Right lobe of liver (tissue), 4 donors: ENCODE results near the gene PODXL2.

ENCODE experiments used
- POLR2A ChIP-seq: fragments of 450-650 bp; IDR thresholded peaks from one replicate; pipeline ENCODE4 v1.6.1; 2017; ENCODE audit warnings: antibody characterized with exemption, mild to moderate bottlenecking
- TF ChIP-seq, protein P1 (sequence below), 4 donors: fragments of 200-600 bp in 3 of 4; fragments of 450-650 bp in 1 of 4; IDR thresholded peaks; one replicate each; pipeline versions ENCODE4 v1.5.1 to v1.8.0; 2016 to 2022; ENCODE audit warnings: antibody characterized with exemption in 4 of 4, mild to moderate bottlenecking in 2 of 4
- donor health status: DM: no; HTN: no; CAD: no.
- donor health status: DM: no; HTN: no; CAD: no.
- donor health status: DM: no; HTN: yes; CAD: no.

DNA sequence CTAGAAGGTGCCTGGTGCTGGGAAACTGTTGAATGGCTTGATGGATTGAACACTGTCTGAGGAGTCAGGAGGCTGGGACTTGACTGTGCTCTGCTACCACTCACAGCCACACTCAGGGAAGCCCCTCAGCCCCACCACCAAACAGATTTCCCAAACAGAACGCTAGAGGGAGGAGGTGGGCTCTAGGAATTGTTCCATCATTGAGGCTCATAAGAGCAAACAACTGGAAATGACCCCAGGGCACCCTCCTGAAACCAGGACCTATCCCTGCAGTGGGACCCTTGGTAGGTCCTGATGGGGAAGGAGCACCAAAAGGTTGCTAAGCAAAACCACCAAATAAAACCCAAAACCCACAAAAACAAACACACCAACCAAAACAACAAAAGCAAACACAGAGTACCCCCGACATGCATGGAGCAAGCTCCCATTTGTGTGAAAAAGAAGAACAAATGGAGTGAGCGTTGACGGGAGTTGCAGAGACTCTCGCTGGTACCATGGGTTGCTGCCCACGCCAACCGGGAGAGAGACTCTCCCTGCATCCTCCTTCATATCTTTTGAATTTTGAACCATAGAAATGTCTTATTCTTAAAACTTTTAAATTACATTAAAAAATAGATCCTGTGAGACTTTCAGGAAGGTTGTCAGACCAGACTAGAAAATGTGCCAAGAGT lies 89.4 kb downstream of the PODXL2 start:
- TF ChIP-seq, protein P1, sequence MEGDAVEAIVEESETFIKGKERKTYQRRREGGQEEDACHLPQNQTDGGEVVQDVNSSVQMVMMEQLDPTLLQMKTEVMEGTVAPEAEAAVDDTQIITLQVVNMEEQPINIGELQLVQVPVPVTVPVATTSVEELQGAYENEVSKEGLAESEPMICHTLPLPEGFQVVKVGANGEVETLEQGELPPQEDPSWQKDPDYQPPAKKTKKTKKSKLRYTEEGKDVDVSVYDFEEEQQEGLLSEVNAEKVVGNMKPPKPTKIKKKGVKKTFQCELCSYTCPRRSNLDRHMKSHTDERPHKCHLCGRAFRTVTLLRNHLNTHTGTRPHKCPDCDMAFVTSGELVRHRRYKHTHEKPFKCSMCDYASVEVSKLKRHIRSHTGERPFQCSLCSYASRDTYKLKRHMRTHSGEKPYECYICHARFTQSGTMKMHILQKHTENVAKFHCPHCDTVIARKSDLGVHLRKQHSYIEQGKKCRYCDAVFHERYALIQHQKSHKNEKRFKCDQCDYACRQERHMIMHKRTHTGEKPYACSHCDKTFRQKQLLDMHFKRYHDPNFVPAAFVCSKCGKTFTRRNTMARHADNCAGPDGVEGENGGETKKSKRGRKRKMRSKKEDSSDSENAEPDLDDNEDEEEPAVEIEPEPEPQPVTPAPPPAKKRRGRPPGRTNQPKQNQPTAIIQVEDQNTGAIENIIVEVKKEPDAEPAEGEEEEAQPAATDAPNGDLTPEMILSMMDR (IDR thresholded peaks at IDR 0.05) = no peak
- TF ChIP-seq POLR2A = no peak
